Mammary microvascular endothelial cell (primary cell): ENCODE data around the gene CNBD2. TPM values are rescaled to one million over a fixed set of nuclear protein-coding genes. Genes with fewer than 3 reads are reported as not detected.

Experiments used
- total RNA-seq: library from RNA; depleted of rRNA; stranded (reverse); fragments of >200 nt; gene quantifications from 2 replicates; pipeline ENCODE4 v1.2.3, GENCODE V29; 2015

The CNBD2 gene
- total RNA-seq = 4.0 and 5.1 TPM in 2 replicates

DNA sequence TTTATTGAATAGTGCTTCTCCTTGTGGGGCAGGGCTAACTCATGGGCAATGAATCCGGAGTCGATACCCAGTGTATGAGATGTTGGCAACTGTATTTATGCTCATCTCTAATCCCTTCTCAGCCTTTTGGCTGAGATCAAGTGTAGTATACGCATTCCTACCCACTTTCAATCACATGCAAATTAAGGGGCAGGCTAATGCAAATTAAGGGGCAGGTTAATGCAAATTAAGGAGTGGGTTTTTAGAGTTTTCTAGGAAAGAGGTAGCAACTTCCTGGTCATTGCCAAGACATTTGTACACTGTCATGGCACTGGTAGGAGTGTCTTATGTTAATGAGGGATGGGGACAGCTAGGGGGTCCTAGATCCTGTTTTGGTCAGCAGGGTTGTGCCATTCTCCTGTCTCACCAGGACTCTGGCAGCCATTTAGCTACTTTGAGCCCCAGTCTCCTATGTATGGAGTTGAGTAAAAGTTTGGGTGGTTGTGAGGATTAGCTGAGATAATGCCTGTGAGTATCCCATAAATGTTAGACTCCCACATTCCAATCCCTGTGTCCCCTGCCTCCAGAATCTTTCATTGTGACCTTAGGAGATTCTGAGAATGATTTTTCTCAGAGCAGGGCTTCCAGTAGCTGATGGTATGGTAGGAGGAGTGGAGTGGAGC is at the start of gene CNBD2:
TSS of gene CNBD2 (plus strand) at position 612 of the 662 bp plus-strand sequence. CDS start 173 bp downstream, outside the sequence.

DNA sequence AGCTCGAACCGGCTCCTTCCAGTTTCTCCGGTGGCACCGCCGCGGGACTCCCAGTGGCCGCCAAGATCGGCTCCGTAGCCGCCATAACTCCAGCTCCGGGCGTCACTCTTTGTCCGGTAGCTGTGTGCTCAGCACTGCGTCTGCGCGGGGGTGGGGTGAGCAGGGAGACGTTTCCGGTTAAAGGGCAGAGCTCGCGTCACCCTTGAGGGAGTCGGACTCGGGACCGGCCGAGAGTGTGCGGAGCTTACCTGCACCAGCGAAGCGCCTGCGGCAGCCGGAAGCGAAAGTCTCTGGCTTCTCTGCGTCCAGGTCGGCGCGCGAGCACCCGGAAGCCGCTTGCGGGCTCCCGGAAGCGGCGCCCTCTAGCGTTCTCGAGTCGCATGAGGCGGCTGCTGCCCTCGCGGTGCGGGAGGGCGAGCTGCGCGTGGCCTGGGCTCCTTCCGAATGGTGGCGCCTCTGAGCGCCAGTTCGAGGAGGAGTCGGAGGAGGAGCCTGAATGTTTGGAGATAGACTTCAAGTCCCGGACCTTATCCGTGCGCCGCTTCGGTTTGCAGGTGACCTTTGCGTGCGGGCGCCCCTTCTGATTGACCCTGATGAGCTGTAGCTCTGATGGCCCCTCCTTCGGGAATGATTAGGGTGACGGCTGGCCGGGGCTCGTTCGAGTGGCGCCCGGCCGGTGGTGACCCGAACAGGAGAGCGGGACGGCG is 14.0 kb upstream of the CNBD2 start, which contains the start of gene SCAND1:
TSS of gene SCAND1 (minus strand) at position 303 of the 707 bp plus-strand sequence. CDS start at position 85, 218 bp downstream.

Other genes with a start within 250 kb of the CNBD2 start
- 126 and 135 TPM in 2 replicates for gene RBM39, start 226.3 kb upstream of the CNBD2 start, total RNA-seq
- 33.4 and 49.6 TPM in 2 replicates for gene PHF20, start 196.6 kb upstream of the CNBD2 start, total RNA-seq
- gene SCAND1, start 14.1 kb upstream of the CNBD2 start, total RNA-seq = 119 and 138 TPM in 2 replicates
- 3.1 and 8.2 TPM in 2 replicates for gene EPB41L1, start 186.2 kb downstream of the CNBD2 start, total RNA-seq